Effector CD8-positive, alpha-beta T cell (primary cell): Measurements from ENCODE around the gene TIRAP.
A peak's percentile ranks its signal among the peaks of the same experiment; 100 is the strongest.
"Not testable (repeated sequence)": the region's sequence is repeated elsewhere in the genome, so short reads cannot be mapped to it uniquely, and the experiment has no call there.

Experiments
- DNase-seq: peaks from one replicate; lab custom pipeline; 2025; lab: John Stamatoyannopoulos, UW
- total RNA-seq, 4 experiments: gene quantifications; one replicate each; lab custom pipeline; 2026; lab: John Stamatoyannopoulos, UW

Gene TIRAP, protein sequence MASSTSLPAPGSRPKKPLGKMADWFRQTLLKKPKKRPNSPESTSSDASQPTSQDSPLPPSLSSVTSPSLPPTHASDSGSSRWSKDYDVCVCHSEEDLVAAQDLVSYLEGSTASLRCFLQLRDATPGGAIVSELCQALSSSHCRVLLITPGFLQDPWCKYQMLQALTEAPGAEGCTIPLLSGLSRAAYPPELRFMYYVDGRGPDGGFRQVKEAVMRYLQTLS
- total RNA-seq, result 8.7 to 25.2 (median 16.1) reads per million in 4 experiments

DNA sequence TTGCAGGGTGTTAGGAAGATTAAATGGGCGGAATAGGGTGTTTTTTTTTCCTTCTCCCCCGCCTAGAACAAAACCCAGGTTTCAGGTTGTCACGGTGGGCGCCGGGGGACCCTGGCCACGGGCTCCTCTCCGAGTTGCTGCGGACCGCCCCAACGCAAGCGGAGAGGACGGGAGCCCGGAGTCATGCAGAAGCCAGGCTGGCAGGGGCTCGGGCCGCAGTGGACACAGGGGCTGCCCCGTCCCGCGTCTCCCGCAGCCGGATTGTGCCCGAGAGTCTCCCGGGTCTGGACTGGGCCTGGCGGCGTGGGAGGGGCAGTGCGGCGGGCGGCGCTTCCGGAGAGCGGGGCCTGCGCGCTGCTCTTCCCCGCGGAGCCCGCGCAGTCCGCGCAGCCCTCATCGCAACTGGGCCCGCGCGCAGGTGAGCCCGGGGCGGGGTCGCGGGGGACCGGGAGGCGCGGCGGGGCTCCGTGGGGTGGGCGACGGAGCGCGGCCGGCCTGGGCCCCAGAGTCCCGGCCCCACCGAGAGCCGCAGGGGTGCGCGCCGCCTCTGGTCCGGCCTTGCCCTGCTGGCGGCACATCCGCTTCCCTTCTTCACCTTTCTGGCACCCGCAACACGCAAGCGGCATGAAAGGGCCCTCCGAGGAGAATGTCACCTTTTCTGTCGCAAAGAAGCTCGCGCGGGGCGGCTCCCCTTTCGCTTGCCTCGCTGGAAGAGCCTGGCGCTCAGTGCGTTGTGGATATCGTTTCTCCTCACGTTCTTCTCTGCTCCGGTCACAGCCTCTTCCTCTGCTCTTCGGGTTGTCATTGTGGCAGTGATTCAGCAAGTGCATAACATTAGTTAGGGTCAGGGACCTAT, at the start of gene TIRAP:
TSS of gene TIRAP (plus strand) at position 358 of the 856 bp plus-strand sequence. CDS start 7,802 bp downstream, outside the sequence.
- DNase-seq, result peak; percentile 37

DNA sequence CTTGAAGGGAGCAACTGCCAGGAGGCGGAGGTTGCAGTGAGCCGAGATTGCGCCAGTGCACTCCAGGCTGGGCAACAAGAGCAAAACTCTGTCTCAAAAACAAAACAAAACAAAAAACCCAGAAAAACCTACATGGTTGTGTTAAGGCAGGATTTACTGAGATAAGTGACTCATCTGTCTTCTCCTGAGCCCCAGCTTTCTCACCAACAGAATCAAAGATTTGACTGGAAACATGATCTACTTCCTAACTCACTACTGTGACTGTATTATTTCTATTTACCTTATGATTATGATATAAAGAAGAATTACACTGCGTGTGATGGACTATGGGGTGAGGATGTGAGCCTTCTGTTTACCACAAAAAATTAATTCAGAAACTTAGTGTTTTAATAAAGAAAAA, 49.5 kb upstream of the TIRAP start:
- DNase-seq, result no peak

DNA sequence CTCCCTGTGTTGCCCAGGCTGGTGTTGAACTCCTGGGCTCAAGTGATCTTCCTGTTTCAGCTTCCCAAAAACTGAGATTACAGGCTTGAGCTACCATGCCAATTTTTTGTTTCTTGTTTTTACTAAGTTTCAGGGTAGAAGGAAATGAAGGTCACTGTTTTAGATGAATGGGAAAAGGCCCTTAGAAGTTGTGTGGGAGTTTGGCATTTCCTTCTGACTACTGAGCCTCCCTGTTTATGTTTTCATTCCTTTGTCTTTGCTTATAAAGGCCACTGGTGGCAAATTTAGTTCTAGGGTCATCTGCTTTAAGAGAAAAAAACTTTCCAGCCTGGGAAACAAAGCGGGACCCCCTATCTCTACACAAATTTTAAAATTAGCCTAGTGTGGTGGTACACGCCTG, 36.3 kb upstream of the TIRAP start:
- no peak for DNase-seq

DNA sequence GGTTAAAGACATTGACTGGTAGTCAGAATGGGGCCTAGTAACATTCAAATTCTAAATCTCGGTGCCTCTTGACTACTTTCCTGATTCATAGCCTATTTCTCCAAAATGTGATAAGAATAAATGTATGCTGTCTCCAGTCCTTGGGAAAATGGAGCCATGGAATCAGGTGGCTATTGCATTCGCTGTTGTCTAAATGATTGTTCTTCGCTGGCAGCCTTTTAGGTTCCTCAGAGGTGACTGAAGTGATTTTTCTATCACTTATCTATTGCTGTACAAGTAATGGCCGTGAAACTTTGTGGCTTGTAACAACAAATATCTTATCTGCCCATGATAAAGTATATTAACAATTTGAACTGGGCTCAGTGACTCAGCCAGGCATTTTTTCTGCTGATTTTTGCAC, 29.6 kb upstream of the TIRAP start:
- no peak for DNase-seq

DNA sequence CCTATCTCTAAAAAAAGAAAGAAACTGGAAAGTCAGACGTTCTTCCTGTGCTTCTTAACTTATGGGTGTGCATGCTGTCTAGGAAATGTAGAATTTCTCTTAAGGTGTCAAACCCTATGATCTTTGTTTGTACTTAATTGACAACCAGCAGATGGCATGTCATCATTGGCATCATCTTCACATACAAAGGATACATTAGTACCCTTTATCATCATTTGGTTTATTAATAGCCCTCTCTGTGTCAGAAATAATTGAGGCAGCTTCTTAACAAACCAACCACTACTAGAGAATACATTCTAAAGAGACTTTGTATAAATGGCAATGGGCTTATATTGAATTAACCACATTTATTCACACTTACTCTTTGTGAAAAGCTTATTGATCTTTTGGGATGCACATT, 28.1 kb upstream of the TIRAP start:
- DNase-seq, result no peak

DNA sequence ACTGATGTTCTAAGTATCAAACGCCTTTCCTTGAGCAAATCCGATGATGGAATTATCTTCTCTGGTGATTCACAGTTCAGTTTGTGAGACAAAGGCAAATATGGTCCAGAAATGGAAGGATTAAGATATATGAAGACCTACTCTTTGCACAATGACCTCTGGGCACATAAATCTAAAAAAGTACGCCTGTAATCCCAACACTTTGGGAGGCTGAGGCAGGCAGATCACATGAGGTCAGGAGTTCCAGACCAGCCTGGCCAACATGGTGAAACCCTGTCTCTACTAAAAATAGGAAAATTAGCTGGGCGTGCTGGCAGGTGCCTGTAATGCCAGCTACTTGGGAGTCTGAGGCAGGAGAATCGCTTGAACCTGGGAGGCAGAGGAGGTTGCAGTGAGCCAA, 27.4 kb upstream of the TIRAP start:
- not testable (repeated sequence) for DNase-seq

DNA sequence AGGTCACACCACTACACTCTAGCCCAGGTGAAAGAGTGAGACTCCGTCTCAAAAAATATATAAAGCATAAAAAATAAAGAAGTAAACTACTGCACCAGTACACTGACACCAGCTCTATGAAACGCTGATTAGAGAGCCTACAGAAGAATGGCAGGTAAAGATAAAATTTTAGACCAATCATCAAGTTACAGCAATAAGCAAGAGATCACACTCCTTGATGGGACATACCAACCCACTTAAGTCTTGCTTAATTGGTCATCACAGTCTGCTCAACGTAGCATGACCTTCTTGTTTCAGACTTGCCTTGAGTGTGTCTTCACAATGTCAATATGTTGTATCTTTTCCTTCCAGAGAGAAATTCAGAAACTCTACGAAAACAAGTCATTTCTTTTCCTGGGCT, 26.7 kb upstream of the TIRAP start:
- DNase-seq, result no peak

DNA sequence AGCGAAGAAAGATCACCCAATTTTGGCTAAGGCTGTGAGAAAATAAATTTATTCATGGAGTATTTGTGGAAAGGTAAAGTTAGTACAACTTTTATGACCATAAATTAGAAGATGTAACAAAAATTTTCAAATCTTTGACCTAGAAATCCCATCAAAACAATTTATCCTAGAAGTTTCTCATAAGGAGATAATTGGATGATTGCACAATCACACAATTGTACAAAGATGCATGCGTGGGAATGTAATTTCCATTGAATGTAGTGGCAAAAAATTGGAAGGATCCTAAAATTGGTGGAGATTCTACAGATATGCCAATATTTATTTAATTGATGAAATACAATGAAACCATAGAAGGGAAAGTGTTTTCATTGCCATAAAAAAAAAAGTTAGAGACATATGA, 25.7 kb upstream of the TIRAP start:
- DNase-seq, result no peak

DNA sequence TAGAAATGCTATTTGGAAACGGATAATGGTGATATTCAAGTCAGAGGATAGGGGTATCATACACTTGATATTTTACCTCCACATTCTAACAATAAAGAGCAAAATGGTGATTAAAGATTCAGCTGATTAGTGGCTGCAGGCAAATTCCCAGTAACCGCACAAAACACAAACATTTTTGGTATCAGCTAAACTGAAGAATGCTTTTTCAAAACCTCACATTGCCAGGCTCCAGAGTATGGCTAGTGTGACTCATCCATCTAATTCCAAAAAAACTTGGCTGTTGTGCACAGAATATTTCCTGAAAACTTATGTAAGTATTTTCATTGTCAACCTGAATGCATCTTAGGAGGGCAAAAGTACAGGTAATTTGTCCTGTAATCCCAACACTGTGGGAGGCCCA, 25.1 kb upstream of the TIRAP start:
- DNase-seq, result no peak

DNA sequence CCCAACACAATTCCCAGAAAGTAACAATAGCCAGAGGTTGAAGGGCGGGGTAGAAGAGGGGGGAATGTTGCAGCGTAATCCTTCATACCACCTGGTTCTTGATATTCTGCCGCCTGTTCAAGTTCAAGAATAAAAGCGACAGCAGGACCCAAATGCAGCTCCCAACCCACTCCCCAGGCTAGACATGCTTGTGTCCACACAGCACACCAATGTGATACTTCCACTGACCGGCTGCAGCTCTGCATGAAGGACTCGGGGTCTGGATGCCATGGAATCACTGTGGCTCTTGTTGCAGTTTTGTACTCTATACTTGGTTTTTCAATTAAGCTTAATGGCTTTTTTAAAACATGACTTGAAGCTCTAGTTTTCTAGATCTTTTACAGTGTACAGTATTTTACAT, 20.7 kb upstream of the TIRAP start:
- no peak for DNase-seq

DNA sequence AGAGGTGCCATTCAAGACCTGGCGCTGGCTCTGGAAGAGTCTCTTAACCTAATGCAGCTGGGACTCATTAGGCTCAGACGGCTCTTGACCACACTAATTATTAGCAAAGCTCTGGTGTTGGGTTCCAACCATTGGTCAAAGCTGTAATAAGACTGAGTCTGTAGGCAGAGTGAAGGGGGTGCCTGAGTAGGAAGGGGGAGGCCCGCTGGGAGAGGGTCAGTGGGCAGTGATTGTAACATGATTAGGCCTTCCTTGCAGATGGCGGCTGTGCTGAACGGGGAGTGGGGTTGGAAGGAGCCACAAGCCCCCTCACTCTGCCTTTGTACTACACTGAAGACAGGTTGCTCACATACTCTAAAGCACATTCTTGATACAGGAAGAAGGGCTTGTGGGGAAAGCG, 19.4 kb upstream of the TIRAP start:
- DNase-seq, result no peak

DNA sequence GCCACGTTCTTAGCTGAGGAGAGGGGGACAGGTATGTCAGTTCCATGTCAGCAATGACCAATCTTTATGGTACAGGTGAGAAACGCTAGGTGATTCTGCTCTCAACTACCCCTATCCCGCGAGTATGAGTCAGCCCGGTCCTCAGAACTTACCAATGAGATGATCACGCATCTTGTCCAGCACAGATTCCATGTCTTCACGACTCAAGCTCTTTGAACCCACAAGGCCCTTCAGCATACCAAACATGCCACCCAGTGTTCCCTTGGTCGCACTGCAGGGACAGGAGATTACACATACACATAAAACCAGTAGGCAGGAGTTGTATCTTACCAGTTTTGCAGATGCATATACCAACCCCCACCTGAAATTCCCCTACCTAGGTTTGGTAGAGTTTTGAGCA, 17.1 kb upstream of the TIRAP start:
- no peak for DNase-seq

DNA sequence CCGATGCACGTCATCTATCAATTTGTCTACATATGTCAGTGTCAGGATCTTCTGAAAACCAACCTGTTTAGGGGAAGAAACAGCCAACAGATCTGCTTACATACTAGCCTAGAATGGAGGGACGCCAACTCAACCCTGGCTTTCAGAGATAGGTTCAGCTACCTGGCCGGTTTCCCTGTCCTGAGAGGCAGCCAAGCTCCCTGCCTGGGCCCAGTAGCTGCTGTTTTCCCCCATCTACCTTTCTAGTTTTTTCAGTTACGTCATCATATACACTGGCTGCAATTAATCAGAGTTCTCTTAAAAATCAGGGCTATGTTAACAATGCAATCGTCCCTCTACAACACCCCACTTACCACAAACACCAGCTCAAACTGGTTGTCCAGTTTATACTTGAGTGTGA, 15.2 kb upstream of the TIRAP start:
- no peak for DNase-seq

DNA sequence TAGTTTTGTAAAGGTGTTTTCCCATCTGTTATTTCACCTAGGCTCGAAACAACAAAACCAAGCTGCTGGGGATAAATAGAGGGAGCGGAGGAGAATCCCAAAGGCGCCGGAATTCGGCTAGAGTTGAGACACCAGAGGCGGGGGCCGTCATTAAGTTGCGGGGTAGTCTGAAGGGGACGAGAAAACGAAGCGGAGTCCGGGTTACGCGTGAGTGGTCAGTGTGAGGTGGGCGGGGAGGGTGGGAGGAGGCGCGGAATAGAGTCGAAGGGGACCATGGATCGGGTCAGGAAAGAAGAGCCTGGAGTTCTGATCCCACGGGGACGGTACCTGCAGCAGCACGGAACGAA, 14.6 kb upstream of the TIRAP start:
- no peak for DNase-seq

DNA sequence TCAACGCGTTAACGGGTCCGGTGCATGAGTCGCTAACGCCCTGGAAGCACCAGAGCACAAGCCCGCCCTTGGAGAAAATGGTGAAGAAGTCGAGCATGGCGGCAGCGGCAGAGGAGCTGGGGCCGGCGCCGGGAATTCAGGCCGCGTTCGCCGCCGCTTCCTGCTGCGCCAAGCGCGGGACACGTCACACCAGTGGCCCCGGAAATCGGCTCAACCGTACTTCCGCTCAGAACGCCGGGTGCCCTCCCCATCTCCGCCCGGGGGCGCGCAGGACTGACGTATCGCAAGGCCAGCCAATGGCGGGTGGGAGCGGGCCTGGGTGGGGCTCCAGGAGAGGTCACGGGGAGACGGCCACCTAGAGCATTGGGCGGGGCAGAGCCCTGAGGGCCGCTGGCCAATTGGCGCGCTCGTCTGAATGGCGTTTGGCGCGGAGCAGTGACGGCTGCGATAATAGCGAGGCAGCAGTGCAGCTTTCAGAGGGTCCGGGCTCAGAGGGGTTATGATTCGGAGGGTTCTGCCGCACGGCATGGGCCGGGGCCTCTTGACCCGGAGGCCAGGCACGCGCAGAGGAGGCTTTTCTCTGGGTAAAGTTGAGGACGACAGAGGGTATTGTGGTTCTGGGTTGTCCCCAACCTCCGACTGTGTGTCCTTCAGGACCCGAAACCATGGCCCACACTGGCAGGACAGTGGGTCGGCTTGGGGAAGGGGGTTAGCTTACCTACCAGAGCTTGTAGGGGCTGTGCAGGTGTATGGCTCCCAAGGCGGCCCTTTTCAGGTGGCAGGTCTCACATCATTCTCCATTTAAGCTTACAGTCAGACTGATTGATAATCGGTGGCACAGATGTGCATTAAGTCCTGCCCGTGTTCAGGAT, 13.9 kb upstream of the TIRAP start, which contains the start of the genes FOXRED1 and SRPRA:
TSS of gene FOXRED1 (plus strand) at position 447 of the 872 bp plus-strand sequence. CDS start at position 500, 53 bp downstream.
TSS of gene SRPRA (minus strand) at position 188 of the 872 bp plus-strand sequence. CDS start at position 97, 91 bp downstream.
- peak; percentile 99 for DNase-seq

DNA sequence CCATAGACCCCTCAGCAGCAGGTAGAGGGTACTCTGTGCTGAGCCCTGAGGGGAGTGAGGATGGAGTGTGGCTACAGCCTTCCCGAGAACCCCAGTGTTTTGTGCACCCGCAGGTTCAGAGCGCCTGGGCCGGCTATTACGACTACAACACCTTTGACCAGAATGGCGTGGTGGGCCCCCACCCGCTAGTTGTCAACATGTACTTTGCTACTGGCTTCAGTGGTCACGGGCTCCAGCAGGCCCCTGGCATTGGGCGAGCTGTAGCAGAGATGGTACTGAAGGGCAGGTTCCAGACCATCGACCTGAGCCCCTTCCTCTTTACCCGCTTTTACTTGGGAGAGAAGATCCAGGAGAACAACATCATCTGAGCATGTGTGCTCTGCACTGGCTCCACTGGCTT, 5.6 kb upstream of the TIRAP start:
- no peak for DNase-seq

DNA sequence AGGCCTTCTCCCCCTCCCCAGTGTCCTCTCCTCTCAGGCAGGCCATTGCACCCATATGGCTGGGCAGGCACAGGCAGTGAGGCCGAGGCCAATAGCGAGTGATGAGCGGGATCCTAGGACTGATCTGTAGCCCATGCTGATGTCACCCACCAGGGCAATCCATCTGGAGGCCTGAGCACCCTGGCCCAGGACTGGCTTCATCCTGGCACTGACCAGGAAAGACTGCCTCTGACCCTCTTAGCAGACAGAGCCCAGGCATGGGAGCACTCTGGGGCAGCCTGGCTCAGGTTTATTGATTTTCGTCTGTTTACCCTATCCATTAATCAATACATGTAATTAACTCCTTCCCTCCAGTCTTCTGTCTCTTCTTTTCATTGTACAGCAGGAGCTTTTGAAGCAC, 5.1 kb upstream of the TIRAP start:
- DNase-seq, result no peak

DNA sequence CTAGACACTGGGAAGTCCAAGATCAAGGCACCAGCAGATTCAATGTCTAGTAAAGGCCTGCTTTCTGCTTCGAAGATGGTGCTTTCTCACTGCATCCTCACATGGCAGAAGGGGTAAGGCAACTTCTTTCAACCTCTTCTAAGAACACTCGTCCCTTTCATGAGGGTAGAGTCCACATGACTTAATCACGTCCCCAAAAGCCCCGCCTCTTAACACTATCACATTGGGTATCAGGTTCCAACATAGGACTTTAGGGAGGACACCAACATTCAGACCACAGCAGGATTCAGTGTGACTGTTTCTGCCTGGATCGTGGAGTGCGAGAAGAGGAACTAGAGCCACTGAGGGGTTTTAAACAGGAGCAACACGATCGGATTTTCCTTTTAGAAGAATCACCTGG, 3.7 kb upstream of the TIRAP start:
- DNase-seq, result no peak

DNA sequence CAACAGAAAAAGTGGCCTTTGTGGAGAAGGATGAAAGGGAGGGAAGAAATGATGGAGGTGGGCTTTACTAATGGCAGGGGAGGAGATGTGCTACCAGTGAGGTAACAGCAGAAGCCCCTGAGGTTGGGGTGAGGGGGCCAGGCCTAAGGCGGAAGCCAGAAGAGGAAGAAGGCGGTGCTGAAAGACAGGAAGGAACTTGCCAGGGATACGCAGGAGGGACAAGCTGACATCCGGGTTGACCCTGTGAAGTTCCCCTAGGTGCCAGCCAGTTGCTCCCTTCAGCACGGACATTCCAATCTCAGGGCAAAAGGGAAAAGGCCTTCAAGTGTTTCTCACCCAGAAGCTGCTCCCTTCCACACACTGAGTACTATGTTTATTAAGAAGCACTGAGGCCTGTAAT, 2.3 kb upstream of the TIRAP start:
- no peak for DNase-seq

DNA sequence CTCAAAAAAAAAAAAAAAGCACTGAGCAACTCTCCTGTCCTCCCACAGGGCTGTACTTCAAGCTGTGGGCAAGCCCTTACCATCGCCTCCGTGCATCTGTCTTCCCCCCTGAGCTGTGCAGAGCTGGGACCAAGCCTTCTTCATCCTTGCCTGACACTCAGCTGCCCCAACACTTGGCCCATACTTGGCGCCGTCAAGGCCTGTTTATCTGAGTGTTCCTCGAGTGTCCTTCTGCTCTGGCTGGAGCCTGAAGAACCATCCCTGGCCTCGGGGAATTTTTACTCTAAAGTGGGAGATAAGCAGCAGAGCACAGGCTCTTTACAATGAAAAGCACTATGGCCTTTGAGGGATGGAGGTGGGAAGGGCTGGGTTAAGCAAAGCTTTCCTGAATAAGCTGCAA, 1.6 kb upstream of the TIRAP start:
- no peak for DNase-seq

DNA sequence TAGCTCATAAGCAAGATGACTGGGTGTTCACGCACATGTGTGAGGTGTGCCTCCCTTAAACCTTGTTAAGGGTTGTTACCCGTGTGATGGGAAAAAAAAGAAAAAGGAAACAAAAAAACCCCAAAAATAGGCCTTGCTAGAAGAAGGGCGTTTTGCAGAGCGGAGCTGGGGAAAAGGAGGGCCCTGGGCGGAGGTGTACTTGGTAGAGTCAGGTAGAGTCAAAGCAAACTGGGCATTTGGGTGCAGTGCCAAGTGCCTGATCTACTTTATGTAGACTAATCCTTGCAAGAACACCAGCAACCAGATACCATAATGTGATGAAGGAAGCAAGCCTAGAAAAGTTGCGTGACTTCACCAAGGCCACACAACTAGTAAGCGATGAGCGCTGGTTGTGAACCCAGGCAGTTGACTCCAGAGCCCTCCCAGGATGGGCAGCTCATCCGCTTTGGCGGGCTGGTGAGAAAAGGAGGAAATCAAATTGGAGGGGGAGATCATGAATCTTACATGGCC, 1.2 kb upstream of the TIRAP start:
- no peak for DNase-seq

DNA sequence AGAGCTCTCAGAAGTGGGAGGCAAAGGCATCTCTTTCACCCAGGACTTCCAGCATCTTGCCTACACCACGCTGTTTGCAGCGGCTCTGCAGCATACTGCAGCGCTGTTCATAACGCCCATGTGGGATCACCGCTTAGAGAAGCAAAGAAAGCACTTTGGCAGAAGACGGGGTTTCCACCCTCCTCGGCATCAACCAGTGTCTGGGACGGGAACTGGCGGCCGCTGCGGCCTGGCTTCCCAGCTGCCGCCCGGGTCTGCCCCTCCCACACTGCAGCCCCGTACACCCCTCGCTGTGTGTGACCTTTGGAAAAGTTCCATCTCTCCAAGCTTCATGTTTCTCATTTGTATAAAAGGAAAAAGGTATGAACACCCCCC, 545 bp upstream of the TIRAP start:
- DNase-seq, result no peak
